NCI-H510A (cell line): Measurements from ENCODE around the gene OPRD1.
"Not testable (repeated sequence)": the region's sequence is repeated elsewhere in the genome, so short reads cannot be mapped to it uniquely, and the experiment has no call there.

Experiments used
- DNase-seq: peaks from one replicate; lab custom pipeline; 2025; lab: John Stamatoyannopoulos, UW

The OPRD1 gene

GRCh38 chr1:28847207-28847606 lies 35.2 kb downstream of the OPRD1 start:
- not testable (repeated sequence) for DNase-seq

DNA sequence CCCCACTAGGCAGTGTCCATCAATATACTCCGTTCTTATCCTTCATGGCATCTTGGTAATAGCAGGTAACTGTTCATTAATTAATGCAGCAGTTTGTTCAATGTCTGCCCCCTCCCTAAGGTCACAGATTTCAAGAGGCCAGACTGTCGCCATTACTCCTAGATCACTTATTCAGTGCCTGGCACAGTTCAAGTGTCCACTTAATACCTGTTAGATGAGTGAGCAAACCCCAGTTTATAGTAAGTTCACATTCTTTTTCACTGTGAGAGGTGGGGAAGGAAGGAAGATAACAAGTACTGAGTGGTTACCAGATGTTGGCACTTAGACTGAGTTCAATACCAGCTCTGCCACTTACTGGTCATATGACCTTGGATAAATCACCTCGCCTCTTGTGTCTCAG lies 36.4 kb downstream of the OPRD1 start:
- no peak for DNase-seq

DNA sequence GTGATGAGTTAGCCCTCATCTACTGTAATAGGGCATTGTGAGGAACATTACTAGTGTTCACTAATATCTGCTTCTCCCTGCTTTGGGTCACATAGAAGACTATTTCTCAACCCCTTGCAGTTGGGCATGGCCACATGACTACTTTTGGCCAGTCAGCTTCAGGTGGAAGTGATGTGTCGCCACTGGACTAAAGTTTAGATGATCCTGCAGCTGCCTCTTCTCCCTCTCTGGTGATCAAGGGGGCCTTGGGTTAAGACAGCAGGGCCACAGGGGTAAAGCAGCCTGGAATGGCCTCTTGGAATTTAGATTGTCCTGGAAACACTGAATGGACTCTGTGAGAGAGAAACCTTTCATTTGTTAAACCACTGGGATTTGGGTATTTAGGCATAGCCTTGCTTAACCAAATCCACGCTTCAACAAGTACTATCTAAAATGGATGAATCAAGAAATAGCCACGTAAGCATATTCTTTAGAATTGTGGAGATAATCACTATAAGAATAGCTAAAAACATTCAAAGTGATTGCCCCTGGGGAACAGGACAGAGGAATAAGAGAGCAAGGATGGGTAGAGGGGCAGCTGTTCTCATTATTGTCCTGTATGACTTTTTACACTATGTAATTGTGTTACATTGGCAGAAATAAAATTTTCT lies 41.2 kb downstream of the OPRD1 start:
- no peak for DNase-seq

- DNase-seq = not testable (repeated sequence)
Observed at GRCh38 chr1:28854406-28854805, 42.4 kb downstream of the OPRD1 start.

DNA sequence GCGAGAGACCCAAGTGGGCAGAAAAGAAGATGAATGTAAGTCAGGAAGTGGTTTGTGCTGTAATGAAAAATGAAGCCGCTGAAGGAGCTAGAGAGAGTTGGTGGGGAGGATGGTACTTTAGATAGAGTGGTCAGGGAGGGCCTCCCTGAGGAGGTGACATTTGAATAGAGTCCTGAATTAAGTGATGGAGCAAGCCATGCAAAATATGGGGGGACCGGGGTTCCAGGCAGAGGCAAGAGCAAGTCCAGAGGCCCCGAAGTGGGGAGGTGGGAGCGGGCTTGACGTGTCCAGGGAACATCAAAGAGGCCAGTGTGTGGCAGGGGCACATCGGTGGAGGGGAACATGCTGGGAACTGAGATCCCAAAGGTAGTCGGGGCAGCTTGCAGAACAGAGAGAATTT lies 43.1 kb downstream of the OPRD1 start:
- DNase-seq = no peak

GRCh38 chr1:28855469-28855951 lies 43.5 kb downstream of the OPRD1 start:
- DNase-seq = no peak

GRCh38 chr1:28855969-28856368 lies 44.0 kb downstream of the OPRD1 start:
- DNase-seq = no peak

DNA sequence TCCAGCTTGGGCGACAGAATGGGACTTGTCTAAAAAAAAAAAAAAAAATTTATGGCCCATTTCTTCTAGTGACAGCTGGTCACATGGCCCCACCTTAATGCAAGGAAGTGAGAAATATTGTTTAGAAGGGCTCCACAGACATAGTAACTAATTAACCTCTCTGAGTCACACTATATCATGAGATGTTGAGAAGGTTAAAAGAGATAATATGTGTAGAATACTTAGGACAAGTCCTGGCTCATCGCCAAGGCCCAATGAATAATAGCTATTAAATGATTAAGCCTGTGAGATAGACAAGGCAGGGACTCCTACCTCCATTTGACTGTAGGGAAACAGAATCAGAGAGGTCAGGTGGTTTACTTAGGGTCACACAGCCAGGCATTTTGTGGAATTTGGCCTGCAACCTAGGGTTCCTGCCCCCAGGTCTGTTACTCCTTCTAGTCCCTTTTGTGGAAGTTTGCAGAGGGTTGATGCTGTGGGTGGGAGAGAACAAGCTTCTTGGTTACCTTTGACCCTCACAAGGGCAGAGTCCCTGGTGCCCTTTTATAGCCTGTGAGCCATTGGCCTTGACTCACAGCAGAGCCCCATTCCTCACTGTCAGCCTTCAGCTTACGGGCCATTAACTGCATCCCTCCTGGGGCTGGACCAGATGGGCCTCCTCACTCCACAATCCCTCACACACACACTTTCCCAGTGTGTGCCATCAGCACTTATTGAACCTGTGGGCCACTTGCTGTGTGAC lies 48.5 kb downstream of the OPRD1 start:
- DNase-seq = no peak

GRCh38 chr1:28862571-28863403 lies 50.8 kb downstream of the OPRD1 start:
- DNase-seq = no peak

- no peak for DNase-seq
Observed at GRCh38 chr1:28864695-28865094, 52.7 kb downstream of the OPRD1 start.

DNA sequence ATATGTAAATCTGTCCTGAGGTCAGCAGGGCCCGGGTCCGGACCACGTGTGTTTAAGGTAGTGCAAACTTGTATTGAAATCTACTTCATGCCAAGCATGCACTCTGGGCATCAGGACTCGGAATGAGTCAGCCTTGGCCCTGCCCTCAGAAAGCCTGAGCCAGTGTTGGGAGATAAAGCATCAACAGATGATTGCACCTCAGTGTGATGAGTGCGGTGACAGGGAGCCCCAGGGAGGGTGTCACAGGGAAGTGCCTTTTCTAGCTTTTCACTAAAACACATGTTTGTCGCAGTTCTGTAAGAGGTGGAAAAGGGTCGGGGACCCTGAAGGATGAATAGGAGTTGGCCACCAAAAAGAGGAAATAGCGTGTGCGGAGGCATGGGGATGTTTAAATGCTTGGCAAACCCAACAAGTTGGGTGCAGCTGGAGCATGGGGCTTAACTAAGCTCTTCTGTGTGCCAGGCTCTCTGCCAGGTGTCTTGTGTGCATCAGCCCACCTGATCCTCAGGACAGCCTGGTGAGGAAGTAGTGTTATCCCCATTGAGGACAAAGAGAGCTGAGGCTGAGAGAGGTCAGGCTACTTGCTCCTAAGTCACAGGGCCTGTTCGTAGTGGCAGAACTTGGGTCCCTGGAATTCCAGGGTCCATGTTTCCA lies 54.2 kb downstream of the OPRD1 start:
- DNase-seq = no peak

DNA sequence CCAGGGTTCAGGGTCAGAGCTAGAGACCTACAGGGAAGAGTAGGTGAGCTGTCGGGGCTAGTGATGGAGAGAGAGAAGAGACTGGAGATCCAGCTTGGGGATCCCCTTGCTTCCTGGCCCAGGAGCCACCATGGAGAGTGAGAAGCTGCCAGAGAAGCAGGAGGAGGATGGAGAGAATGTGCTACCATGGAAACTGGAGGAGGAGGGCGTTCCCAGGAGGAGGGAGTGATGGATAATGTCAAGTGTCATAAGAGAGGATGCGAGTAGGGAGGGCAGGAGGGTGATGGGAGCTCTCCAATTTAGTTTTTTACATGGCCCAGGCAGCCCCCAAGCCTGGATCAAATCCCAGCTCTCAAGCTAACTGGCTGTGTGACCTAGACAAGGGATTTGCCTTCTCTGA lies 55.9 kb downstream of the OPRD1 start:
- no peak for DNase-seq

DNA sequence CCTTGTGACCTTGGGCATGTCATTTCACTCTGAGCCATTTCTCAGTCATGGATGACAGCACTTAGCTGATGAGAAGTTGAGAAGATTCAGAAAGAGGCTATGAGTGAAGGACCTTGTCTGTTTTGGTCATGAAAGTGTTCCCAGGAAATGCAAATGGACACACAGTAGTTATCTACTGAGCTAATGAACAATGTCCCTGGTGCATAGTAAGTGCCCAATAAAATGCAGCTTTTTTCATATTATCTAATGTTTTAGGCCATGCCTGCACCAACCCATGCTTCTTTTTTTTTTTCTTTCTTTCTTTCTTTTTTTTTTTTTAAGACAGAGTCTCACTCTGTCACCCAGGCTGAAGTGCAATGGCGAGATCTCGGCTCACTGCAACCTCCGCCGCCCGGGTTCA lies 58.0 kb downstream of the OPRD1 start:
- DNase-seq = no peak

DNA sequence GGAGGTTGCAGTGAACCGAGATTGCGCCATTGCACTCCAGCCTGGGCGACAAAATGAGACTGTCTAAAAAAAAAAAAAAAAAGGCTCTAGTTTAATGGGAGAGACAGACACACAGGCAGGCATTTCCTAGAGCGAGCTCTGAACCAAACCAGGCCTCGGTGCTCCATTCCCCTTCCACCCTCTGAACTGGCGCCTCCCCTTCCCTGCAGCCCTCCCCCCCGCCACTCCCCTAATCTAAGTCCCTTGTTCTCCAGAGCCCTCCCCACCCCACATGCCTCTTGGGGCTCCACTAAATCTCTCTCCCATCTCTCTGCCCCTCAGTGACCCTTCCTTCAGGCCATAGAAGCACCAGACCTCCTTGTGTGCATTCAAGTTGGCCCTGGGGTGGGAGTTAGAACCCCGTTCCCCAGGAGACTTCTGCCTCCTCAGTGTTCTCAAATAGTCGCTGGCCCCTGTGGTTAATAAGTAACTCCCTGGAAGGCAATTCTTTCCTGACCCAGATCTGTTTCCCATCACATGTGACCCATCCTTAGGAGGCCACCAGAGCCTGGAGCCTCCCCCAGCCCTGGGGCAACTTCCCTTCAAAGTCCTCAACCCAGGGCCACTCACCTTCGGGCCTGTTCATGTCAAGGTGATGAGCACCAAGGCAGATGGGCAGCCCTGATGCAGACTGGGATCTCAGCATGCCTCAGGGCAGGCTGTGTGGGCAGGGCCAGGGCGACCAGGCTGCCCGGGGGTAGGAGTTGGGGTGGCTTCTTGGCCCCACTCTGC lies 59.8 kb downstream of the OPRD1 start:
- DNase-seq = no peak

DNA sequence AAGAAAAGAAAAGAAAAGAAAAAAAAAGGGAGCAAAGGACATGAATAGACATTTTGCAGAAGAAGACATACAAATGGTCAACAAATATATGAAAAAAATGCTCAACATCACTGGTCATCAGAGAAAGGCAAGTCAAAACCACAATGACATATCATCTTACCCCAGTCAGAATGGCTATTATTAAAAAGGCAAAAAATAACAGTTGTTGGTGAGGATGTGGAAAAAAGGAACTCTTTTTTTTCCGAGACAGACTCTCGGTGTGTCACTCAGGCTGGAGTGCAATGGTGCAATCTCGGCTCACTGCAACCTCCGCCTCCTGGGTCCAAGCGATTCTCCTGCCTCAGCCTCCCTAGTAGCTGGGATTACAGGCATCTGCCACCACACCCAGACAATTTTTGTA lies 63.2 kb downstream of the OPRD1 start:
- not testable (repeated sequence) for DNase-seq

DNA sequence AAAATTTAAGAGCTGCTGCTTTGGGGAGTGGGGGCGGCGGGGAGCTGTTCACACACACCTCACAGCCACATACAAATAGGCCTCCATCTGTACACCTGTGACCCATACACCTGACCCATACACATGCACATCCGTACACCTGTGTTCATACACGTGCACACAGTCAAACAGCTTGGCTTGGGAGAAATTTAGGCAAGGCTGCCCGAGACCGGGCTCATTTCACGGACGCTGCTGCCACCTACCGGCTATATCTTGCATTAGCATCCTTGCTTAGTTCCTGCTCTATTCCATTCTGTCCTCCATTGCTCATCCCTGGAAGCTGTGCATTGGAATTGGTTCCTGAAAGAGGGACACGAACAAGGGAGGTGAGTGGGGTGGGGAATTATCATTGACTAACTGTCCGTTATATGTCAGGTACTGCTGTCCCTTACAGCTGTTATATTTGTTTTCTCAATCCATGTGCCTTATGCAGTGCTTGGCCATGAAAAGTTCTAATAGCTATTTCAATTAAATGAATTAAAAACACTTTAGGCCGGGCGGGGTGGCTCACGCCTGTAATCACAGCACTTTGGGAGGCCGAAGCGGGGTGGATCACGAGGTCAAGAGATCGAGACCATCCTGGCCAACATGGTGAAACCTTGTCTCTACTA lies 65.3 kb downstream of the OPRD1 start:
- no peak for DNase-seq

- no peak for DNase-seq
Observed at GRCh38 chr1:28878796-28879195, 66.8 kb downstream of the OPRD1 start.

- peak; percentile 49 for DNase-seq
Observed at GRCh38 chr1:28882009-28882628, 70.1 kb downstream of the OPRD1 start.

DNA sequence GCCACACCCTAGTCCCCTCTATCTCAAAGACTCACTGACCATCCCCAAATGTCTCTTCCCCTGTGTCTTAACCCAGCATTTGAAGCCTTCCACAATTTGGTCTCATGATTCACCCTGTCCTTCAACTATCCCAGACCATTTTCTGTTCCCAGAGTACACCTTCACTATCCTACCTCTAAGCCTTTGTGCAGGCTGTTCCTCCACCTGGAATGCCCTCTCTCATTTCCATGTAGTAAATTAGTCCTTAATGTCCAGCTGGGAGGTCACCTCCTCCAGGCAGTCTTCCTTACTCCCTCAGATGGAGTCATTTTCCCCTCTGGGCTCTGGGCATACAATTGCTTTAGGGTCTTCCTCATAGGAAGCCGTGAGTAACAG lies 71.3 kb downstream of the OPRD1 start:
- DNase-seq = no peak

DNA sequence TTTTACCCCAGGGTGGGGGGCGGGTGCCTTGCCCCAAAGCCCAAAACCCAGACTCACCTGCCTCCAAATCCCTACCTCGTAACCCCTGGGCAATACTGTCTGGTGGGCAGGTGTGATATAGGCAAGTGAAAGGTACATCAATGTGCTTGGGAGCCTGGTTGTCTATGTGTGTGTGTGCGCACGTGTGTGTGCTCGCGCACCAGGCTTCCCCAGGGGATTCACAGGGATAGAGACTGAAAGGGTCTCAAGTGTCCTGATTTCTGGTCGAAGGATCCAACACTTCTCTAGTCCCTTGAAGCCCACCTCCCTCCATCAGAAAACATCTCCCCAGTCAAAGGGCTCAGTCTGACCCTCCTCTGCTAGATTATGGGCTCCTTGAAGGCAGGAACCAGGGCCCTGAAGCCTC lies 73.5 kb downstream of the OPRD1 start:
- no peak for DNase-seq
